HG03521 (cell line): ENCODE measurements around the gene ROCK2.

ENCODE experiments used
- ATAC-seq: cut with Tn5 transposase; IDR thresholded peaks from one replicate; pipeline ENCODE4 v1.9.1; 2021; ENCODE audit warnings: mild to moderate bottlenecking, moderate library complexity; ENCODE audit not compliant: unreplicated experiment

Gene ROCK2

GRCh38 chr2:11368059-11368572 is 23.7 kb upstream of the ROCK2 start:
- no peak for ATAC-seq

DNA sequence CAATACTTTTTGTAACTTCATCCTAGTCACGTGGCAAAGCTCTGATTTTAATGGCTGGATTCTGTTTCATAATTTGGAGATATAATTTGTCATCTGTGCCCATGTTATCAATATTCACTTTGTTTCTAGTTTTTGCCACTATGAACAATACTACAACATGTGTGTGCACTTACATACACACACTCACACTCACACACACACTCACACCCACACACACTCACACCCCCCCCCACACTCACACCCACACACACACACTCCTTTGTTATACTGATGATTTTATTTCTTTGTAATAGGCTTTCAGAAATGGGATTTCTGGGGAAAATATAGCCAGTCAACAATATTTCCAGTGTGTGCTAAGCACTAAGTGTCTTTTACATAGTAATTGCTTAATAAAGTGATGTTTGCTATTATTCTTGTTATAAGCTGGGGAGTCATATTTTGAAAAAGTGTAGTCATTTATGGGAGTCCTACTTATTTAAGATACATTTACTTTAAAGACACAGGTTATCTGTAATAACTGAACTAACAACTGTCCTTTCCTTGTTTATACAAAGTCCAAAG is 22.8 kb upstream of the ROCK2 start:
- ATAC-seq, result no peak

DNA sequence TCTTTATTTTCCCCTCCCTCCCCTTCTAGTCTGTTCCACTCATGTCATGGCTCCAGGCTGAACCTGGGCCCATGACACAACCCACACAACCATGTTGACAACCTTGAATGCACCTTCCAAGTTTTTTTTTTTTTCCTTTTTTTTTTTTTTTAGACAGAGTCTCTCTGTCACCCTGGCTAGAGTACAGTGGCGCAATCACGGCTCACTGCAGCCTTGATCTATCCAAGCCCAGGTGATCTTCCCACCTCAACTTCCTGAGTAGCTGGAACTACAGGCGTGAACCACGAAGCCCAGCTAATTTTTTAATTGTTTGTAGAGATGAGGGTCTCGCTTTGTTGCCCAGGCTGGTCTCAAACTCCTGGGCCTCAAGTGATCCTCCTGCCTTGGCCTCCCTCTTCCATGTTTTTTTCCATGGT is 21.9 kb upstream of the ROCK2 start:
- no peak for ATAC-seq

DNA sequence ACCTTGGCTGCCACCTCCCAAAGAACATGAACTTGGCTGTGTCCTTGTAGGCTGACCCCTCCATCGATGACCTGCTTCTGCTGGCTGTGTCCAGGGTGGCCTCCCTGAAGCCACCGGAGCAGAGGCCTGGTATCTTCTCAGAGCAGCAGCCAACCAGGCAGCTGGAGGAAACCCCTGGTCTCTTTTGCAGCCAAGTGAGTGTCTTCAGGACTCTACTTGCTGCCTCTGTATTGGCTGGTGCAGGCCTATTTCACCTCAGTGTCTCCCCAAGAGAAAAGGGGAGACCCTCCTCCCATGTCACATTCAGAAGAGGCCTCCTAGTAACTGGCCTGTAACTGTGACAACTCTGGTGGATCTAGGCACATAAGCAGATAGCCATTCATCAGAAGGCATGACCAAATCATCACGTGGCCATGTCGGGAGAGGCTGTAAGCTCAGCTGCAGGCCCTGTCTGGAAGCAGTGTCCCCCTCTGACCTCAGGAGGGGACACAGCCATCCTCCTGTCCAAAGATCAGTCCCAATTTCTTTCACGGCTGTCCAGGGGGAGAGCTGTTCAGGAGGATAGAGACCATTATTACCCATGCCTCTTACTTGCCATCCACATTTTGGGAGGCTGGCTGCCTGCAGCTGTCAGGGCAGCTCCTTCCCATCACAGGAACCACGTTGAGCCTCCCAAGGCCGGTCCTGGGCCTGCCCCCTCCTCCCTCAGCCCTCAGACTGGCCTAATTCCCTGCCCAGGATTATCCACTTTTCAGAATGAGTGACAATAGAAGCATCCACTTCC is 20.9 kb upstream of the ROCK2 start:
- ATAC-seq, result no peak

- no peak for ATAC-seq
Measured at GRCh38 chr2:11364565-11364887, 20.1 kb upstream of the ROCK2 start.

GRCh38 chr2:11363868-11364564 is 19.6 kb upstream of the ROCK2 start:
- ATAC-seq, result no peak

- ATAC-seq, result no peak
Measured at GRCh38 chr2:11359865-11360264, 15.4 kb upstream of the ROCK2 start.

GRCh38 chr2:11357428-11357972 is 13.1 kb upstream of the ROCK2 start:
- no peak for ATAC-seq

GRCh38 chr2:11356764-11357163 is 12.3 kb upstream of the ROCK2 start:
- ATAC-seq, result no peak

- ATAC-seq, result no peak
Measured at GRCh38 chr2:11355194-11356053, 11.0 kb upstream of the ROCK2 start.

DNA sequence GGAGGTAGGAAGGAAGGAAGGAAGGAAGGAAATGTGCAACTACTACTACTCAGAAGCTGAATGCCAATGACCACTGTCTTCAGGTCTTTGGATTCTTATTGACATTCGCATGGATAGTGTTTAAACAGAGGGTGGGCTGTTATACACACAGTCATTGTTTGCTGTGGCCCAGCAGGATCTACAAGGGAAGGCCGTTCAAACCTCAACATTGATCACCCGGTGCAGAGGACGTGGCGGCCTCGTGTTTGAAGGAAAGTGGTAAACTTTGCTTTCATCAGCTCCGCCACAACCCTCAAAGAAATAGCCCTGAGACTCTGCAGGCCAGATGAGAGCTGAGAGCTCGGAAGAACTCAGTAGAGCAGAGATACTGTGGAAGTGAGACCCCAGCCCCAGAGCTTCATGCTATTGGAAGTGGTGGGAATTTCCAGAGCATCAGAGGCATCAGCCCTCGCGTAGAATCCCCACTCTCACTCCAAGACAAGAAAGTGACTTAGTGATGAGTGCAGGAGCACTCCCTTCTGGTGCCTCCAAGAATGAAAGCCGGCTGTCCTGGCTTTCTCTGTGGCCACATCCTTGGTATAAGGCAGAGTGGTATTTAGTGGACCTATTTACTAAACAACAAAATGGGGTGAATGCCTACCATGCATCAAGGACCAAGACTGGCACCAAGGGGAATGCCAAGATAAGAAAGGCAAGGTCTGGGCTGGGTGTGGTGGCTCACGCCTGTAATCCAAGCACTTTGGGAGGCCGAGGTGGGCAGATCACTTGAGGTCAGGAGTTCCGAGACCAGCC is 10.1 kb upstream of the ROCK2 start:
- ATAC-seq, result no peak

DNA sequence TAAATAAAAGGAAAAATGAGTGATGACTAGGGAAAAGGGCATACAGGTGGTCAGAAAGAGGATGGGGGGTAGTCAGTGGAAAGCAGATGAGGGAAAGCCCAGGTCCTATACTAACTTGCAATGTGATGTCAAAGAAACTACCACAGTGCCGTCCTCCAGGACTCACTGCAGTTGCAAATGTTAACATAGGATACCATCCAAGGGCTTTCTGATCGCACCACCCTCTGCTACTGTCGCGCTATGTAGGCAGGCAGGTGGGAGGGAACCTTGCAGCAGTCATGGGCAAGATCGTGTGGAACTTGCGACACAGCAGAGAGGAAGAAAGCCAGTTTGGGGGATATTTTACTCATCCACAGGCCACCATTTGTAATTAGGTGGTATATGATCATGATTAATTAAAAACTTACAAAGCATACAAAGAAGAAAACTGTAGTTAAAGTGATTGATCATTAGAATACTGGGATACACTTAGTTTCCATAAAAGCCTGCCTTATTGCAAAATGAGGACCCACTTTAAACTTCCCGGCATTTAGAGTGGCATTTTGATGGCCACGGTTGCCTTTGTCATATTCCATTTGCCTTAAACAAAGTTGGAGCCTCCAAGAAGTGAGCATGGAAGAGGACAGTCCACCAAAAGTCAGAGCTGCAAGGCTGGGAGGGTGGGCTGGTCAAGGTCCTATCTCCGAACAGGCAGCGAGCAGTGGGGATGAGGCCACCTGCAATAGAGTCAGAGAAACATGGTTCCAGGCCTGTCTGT is 8.5 kb upstream of the ROCK2 start:
- no peak for ATAC-seq

GRCh38 chr2:11348209-11348749 is 3.8 kb upstream of the ROCK2 start:
- ATAC-seq, result no peak

GRCh38 chr2:11347403-11347959 is 3.0 kb upstream of the ROCK2 start:
- ATAC-seq, result no peak

GRCh38 chr2:11346023-11346482 is 1.6 kb upstream of the ROCK2 start:
- no peak for ATAC-seq

GRCh38 chr2:11344956-11345677 is 681 bp upstream of the ROCK2 start:
- ATAC-seq, result peak; percentile 33

DNA sequence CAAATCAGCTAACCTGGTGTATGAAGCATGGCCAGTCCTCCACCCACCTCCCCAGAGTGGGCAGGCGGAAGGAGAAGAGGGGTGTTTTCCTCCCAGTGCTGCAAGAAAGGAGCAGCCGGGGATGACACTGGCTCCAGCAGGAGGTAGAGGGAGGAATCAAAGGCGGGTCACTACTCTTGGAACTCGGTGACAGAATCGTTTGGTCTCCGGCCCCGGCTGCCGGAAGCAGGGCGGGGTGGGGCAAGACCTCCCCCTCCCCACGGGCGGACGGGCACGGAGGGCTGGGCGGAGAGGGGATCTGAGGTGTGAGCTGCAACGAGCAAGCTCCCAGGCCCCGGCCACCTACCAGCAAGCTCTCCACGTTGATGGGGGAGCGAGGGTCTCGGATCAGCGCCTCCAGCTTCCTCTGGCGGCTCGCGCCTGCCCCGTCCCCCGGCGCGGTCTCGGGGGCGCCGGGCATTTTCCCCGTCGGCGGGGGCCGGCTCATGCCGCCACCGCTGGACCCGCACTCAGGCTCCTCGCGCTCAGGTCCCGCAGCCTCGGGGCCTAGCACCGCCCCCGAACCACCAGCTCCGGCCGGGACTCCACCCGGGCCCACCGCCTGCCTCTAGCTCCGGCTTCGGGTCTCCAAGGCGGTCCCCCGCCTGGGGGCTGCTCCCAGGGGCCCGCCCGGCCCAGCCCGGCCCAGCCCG is 640 bp downstream of the ROCK2 start:
- peak; percentile 27 for ATAC-seq

- peak; percentile 30 for ATAC-seq
Measured at GRCh38 chr2:11343368-11343649, 1.1 kb downstream of the ROCK2 start.
